Measurements from ENCODE around the gene GTSE1.

The GTSE1 gene

DNA sequence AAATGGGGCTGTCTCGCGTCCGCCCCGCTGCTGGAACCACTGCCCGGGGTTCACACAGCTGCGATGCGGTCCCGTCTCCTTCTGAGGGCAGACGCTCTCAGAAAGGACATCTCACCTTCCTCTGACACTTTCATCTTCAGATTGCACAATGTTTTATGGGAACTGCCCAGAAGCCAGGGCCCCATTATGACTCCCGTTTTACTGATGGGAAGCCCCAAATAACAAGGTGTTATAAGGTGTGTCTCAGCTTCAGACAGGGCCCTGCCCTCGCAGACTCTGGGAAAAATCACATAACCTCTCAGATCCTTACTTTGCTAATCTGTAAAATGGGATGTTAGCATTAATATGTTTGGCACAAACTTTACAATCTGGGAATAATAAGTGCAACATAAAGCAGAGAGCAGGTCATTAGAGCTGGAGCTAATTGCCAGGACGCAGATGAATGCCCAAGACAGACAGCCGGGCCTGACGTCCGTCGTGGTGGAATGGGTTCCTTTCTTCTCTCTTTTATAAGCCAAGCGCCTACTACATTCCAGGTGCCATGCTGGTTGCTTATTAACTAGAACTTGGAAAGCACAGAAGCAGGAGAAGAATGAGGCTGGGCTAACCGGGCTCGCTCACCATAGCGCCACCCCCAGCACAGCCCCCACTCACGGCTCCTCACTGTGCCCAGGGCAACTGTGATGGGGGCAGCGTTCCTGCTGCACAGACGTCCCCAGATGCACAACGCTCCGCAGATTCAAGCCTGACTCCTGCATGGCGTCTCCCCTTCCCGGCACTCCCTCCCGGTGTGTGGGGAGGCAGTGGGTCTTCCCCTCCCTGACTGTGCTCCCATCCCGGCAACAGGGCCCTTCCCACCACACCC lies 82.6 kb downstream of the GTSE1 start:
- Histone ChIP-seq H3K9me3 (ENCODE audit: severe bottlenecking) (peaks cover 3% of the 10 kb centered on the region), H3K27ac (no peak overlapping the region), H3K27me3 (ENCODE audit: insufficient read depth, low read depth, severe bottlenecking) (no peaks in the 10 kb centered on the region), H3K36me3 (no peaks in the 10 kb centered on the region), H3K4me3 (ENCODE audit: low read depth, low read length) (no peak overlapping the region)
- TF ChIP-seq, protein P1, sequence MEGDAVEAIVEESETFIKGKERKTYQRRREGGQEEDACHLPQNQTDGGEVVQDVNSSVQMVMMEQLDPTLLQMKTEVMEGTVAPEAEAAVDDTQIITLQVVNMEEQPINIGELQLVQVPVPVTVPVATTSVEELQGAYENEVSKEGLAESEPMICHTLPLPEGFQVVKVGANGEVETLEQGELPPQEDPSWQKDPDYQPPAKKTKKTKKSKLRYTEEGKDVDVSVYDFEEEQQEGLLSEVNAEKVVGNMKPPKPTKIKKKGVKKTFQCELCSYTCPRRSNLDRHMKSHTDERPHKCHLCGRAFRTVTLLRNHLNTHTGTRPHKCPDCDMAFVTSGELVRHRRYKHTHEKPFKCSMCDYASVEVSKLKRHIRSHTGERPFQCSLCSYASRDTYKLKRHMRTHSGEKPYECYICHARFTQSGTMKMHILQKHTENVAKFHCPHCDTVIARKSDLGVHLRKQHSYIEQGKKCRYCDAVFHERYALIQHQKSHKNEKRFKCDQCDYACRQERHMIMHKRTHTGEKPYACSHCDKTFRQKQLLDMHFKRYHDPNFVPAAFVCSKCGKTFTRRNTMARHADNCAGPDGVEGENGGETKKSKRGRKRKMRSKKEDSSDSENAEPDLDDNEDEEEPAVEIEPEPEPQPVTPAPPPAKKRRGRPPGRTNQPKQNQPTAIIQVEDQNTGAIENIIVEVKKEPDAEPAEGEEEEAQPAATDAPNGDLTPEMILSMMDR (IDR thresholded peaks at IDR 0.05; ENCODE audit: low read depth, low read length), result no peak
- no peak for DNase-seq

DNA sequence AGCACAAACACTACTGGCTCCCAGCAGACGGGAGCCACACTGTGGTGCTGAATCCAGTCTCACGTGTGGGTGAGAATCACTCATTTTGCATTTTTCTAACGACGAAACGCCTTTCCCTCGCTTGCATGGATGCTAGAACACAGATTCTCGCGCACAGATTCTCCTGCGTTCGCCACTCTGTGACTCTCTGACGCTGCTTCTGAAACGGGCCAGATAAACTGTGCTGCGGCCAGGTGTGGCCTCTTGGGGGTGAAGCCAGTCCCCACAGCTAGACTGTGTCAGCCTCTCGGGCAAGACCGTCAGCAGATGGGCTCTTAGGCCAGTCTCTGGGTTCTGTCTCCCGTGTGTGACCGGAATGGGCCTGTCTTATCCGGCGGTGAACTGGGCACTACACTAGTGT lies 83.4 kb downstream of the GTSE1 start:
- DNase-seq, result no peak
- H3K9me3 ChIP-seq (ENCODE audit: severe bottlenecking), result peaks cover 3% of the 10 kb centered on the region
- no peak overlapping the region for H3K27ac ChIP-seq
- no peak overlapping the region for H3K4me3 ChIP-seq (ENCODE audit: low read depth, low read length)
- no peaks in the 10 kb centered on the region for H3K27me3 ChIP-seq (ENCODE audit: insufficient read depth, low read depth, severe bottlenecking)
- no peaks in the 10 kb centered on the region for H3K36me3 ChIP-seq
- TF ChIP-seq, protein P1 (IDR thresholded peaks at IDR 0.05; ENCODE audit: low read depth, low read length), result no peak

All from WERI-Rb-1 (cell line).